Mucosa of stomach (tissue), 1 donor: ENCODE results near the gene MRTFB.

Experiments used
- H3K27me3 ChIP-seq: one replicate; pipeline ENCODE4 v1.7.0; 2013; ENCODE audit warnings: mild to moderate bottlenecking, low read length; ENCODE audit not compliant: control insufficient read depth, insufficient read depth
- H3K36me3 ChIP-seq: one replicate; pipeline ENCODE4 v1.7.0; 2013; ENCODE audit warnings: low read length; ENCODE audit not compliant: control insufficient read depth, insufficient read depth
- H3K4me1 ChIP-seq: one replicate; pipeline ENCODE4 v1.7.0; 2013; ENCODE audit warnings: mild to moderate bottlenecking, low read length; ENCODE audit not compliant: control insufficient read depth, insufficient read depth
- H3K4me3 ChIP-seq: one replicate; pipeline ENCODE4 v1.7.0; 2013; ENCODE audit warnings: low read length
- H3K9ac ChIP-seq: one replicate; pipeline ENCODE4 v1.7.0; 2013; ENCODE audit warnings: mild to moderate bottlenecking, low read length, moderate library complexity
- H3K9me3 ChIP-seq: one replicate; pipeline ENCODE4 v1.7.0; 2013; ENCODE audit warnings: mild to moderate bottlenecking, low read length, moderate library complexity; ENCODE audit not compliant: control insufficient read depth
- donor health status: Pancreatic carcinoma.

The MRTFB gene

DNA sequence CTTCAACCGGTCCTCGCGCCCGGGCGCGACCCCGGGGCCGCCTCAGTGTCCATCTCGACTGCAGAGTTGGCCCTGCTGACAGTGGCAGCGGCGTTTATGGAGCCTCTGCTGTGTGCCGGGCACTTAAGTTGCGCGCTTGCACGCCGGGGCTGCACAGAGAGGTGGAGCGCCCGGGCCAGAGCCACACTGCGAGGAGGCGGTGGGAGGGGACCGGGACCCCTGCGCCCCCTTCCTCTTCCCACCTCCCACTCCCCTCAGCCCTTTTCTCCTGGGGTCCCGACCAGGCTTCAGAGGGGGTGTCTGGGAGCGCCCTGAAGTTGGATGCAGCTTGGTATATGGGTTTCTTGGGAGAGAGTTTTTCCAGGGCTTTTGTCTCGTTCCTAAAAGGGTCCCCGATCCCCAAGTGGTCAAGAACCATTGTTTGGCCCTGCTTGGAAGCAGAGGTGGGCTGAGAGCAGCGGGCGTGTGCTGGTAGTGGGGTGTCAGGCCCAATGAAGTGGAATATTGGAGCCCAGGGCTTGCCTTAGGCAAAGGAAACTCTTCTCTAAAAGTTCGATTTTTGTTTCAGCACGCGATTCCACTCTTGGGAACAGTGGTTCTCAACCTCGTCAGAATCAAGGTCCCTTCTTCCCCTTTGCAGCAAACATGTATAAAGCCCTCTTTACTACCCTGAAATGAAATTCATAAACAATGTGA is 605 bp downstream of the MRTFB start:
- Histone ChIP-seq H3K27me3 (no peaks in the 10 kb centered on the region), H3K36me3 (no peaks in the 10 kb centered on the region), H3K9me3 (no peaks in the 10 kb centered on the region), H3K4me1 (peaks cover 22% of the 10 kb centered on the region), H3K4me3 (peak overlapping the region; percentile 45), H3K9ac (peak overlapping the region; percentile 82)

DNA sequence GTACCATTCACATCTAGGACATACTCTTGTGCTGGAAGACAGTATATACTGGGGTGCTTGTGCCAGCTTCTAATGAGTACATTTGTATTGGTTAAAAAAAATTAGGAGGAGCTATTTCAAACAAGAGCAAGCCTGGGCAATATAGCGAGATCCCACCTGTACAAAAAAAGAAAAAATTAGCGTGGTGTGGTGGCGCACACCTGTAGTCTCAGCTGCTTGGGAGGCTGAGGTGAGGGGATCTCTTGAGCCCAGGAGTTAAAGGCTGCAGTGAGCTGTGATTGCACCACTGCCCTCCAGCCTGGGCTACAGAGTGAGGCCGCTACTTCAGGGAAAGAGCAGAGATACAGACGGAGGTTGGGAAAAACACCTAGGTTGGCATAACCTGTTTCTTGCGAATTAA is 1.2 kb downstream of the MRTFB start:
- no peaks in the 10 kb centered on the region for H3K27me3 ChIP-seq
- H3K36me3 ChIP-seq, result no peaks in the 10 kb centered on the region
- peak overlapping the region; percentile 82 for H3K9ac ChIP-seq
- no peaks in the 10 kb centered on the region for H3K9me3 ChIP-seq
- peaks cover 22% of the 10 kb centered on the region for H3K4me1 ChIP-seq
- peak overlapping the region; percentile 45 for H3K4me3 ChIP-seq

DNA sequence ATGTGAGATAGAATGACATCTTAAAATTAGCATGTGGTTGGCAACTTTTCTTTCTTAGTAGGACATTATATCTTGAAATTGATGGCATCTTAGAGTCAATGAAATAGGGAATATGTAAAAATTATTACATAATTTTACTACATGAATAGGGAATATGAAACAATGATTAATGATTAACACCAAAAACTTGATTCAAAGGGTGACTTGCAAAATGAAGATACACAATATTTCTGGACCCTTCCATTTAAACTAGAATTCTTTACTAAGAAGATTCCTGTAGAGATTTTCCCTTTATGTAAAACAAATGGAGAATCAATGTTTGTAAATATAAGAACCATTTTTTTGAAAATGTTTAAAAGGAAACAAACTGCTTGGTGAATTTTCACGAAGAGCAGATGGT is 3.4 kb downstream of the MRTFB start:
- Histone ChIP-seq H3K36me3 (no peaks in the 10 kb centered on the region), H3K4me1 (peaks cover 28% of the 10 kb centered on the region), H3K9me3 (no peaks in the 10 kb centered on the region), H3K9ac (no peak overlapping the region), H3K4me3 (no peak overlapping the region), H3K27me3 (no peaks in the 10 kb centered on the region)

DNA sequence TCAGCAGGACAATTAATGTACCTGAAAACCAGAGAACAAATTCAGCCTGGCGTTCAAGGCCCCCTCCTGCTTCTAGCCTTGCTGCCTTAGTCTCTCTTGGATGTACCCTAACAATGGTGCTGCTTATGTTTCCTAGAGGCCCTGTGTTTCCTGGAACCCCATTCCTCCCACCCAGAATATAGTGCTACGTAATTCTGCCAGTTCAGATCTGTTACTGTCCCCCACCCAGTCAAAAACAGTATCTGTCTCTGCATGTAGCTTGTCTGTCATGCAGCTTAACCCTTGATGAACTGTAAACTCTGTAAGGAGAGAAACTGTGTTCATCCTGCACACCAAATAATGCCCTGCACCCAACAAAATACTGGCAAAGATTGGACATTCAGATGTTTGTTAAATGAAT is 6.8 kb downstream of the MRTFB start:
- Histone ChIP-seq H3K4me3 (no peak overlapping the region), H3K4me1 (peaks cover 13% of the 10 kb centered on the region)

DNA sequence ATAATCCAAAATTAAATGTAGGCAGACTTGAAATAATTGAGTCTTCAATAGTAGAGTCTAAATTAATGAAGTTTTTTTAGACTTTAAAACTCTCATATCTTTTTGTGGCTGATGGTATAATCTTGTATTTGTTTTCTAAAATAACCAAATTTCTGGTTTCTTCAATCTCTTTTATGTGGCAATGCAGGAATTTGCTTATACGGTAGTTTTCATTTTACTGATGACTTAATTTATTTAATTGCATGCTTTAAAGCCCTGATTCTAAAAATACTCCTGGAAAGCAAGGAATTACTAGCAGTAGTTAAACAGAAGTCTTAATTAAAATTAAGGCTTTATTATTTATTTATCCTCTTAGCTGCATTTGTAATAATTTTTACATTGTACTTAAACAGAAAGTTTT is 15.4 kb downstream of the MRTFB start:
- no peaks in the 10 kb centered on the region for H3K9me3 ChIP-seq
- peaks cover 36% of the 10 kb centered on the region for H3K4me1 ChIP-seq

More for the DNA sequence above, 6.8 kb downstream of the MRTFB start:
- Histone ChIP-seq H3K9me3 (no peaks in the 10 kb centered on the region), H3K27me3 (no peaks in the 10 kb centered on the region), H3K36me3 (no peaks in the 10 kb centered on the region), H3K9ac (no peak overlapping the region)

DNA sequence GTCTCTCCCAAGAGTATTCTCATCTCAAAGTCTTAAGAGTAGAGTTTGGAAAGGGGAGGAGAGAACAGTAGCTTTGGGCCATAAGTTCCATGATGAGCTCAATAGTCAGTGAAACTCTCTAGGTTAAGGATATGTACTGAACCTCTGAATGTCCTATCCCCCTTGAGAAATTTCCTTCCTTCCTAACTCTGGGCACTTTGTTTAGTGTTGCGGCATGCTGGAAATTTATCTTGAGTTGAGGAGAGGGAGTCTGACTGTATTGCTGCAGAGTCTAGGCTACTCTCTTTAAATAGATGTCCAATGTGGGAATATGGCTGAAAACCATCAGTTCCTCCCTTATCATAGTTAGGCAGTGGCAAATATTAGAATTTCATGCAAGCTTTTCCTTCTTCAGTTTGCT is 16.1 kb downstream of the MRTFB start:
- H3K36me3 ChIP-seq, result no peaks in the 10 kb centered on the region
- H3K4me1 ChIP-seq, result peaks cover 33% of the 10 kb centered on the region
- no peaks in the 10 kb centered on the region for H3K27me3 ChIP-seq
- H3K9me3 ChIP-seq, result no peaks in the 10 kb centered on the region
- H3K4me3 ChIP-seq, result no peak overlapping the region
- H3K9ac ChIP-seq, result no peak overlapping the region

More for the DNA sequence above, 15.4 kb downstream of the MRTFB start:
- no peak overlapping the region for H3K4me3 ChIP-seq
- H3K9ac ChIP-seq, result no peak overlapping the region
- no peaks in the 10 kb centered on the region for H3K36me3 ChIP-seq
- no peaks in the 10 kb centered on the region for H3K27me3 ChIP-seq

DNA sequence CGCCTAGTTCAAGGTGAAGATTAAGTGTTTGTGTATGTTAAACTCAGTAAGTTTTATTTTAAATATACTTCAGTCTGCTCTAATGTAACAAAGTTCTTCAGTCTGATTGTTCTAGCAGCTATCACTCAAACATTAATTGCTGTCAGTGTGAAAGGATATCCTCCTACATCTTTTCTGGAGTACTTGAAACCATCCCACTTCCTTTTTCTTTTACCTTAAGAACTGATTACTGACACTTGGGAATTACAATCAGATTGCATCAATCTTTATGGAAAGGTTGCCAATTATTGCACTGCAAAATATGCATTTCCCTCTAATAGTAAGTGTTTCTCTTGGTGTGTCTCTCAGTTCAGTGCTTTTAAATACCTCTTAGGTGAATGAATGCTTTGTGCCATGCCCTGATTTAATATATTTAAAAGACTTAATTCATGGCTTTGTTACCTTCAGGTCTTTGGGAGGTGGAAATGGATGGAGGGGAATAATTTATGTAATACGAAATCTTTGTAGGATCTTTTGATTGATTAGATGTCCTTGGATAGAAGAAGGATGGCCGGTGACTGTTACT is 16.6 kb downstream of the MRTFB start:
- Histone ChIP-seq H3K9me3 (no peaks in the 10 kb centered on the region), H3K27me3 (no peaks in the 10 kb centered on the region), H3K4me1 (peaks cover 33% of the 10 kb centered on the region), H3K4me3 (no peak overlapping the region), H3K9ac (no peak overlapping the region), H3K36me3 (no peaks in the 10 kb centered on the region)

DNA sequence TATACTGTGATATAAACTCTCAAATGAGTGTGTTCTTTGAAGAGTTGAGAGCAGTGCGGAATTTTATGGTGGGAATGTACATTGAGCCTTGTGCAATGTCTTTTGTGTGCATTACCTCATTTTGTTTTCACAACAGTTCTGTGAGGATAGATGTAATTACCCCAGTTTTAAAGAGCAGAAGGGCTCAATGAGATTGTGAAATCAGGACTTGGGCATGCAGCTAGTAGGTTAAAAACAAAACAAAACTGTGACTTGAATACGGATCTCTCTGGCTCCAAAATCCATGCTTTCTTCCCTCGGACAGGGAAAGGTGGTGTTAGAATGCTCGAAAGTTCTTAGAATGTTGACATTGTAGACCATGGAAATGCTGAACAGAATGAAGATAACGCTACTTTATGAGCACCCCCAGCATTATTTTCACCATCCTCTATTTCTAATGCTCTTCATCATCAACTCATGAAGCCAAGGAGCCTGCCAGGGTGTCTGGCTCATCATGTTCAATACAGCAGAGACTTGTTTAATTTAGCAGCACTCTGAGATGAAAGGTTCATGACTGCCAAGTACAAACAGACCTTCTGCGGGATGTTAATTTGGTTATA is 17.1 kb downstream of the MRTFB start:
- no peaks in the 10 kb centered on the region for H3K9me3 ChIP-seq
- H3K9ac ChIP-seq, result no peak overlapping the region
- H3K36me3 ChIP-seq, result no peaks in the 10 kb centered on the region
- H3K4me3 ChIP-seq, result no peak overlapping the region
- H3K4me1 ChIP-seq, result peaks cover 33% of the 10 kb centered on the region
- H3K27me3 ChIP-seq, result no peaks in the 10 kb centered on the region

DNA sequence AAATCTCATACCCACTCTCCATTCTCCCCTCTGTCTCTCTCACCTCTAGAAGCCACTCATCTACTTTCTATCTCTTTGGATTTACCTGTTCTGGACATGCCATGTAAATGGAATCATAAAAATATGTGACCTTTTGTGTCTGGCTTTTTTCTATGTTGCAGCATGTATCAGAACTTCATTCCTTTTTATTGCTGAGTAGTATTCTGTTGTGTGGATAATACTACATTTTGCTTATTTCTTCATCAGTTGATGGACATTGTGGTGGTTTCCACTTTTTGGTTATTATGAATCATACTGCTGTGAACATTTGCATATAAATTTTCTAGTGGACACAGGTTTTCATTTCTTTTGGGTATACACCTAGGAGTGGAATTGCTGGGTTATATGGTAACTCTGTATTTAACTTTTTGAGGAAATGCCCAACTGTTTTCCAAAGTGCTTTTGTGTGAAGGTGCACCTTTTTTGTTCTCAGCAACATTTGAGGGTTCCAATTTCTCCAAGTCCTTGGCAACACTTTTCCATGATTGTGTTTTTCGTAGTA is 18.2 kb downstream of the MRTFB start:
- Histone ChIP-seq H3K36me3 (no peaks in the 10 kb centered on the region), H3K4me1 (peaks cover 39% of the 10 kb centered on the region), H3K4me3 (no peak overlapping the region), H3K9ac (no peak overlapping the region), H3K9me3 (no peaks in the 10 kb centered on the region), H3K27me3 (no peaks in the 10 kb centered on the region)

DNA sequence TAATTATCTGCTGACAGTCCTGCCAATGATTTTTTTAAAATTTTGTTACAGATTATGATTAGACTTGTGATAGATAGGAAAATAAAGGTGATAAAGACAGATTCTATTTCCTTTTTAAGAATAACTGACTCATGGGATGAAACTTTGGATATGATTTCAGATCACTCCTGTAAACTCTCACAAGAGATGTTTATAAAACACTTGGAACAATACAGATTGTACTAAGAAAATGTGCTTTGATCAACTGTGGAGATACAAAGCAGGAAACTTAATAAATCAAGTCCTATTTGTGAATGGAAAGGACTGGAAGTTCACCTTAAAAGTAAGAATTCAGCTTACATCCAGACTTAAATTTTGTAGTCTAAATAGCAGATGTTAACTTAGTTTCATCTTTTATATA is 21.4 kb downstream of the MRTFB start:
- Histone ChIP-seq H3K4me3 (no peak overlapping the region), H3K4me1 (peaks cover 44% of the 10 kb centered on the region), H3K27me3 (no peaks in the 10 kb centered on the region), H3K36me3 (no peaks in the 10 kb centered on the region), H3K9me3 (no peaks in the 10 kb centered on the region), H3K9ac (no peak overlapping the region)

DNA sequence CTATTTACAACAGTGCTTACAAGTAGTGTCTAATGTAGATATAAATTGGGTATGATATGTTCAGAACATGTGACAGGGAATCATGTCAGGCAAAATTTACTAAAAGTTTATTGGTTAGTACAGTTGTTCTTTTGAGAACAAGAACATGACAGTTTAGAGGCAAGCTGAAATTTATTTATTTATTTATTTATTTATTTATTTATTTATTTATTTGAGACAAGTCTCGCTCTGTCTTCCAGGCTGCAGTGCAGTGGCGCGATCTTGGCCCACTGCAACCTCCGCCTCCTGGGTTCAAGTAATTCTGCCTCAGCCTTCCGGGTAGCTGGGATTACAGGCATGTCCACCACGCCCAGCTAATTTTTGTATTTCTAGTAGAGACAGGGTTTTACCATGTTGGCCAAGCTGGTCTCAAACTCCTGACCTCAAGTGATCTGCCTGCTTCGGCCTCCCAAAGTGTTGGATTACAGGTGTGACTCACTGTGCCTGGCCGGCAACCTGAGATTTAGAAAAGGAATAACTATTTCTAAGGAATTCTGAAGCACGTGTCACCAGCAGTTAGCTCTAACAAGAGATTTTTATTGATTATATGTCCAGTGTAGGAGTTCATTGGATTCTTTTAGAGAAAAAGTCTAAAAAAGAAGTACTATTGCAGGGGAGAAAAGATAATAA is 24.9 kb downstream of the MRTFB start:
- H3K4me3 ChIP-seq, result no peak overlapping the region
- peaks cover 36% of the 10 kb centered on the region for H3K4me1 ChIP-seq
- H3K36me3 ChIP-seq, result no peaks in the 10 kb centered on the region
- no peaks in the 10 kb centered on the region for H3K27me3 ChIP-seq
- no peak overlapping the region for H3K9ac ChIP-seq
- no peaks in the 10 kb centered on the region for H3K9me3 ChIP-seq
